ENCODE data around the gene GLG1.

DNA sequence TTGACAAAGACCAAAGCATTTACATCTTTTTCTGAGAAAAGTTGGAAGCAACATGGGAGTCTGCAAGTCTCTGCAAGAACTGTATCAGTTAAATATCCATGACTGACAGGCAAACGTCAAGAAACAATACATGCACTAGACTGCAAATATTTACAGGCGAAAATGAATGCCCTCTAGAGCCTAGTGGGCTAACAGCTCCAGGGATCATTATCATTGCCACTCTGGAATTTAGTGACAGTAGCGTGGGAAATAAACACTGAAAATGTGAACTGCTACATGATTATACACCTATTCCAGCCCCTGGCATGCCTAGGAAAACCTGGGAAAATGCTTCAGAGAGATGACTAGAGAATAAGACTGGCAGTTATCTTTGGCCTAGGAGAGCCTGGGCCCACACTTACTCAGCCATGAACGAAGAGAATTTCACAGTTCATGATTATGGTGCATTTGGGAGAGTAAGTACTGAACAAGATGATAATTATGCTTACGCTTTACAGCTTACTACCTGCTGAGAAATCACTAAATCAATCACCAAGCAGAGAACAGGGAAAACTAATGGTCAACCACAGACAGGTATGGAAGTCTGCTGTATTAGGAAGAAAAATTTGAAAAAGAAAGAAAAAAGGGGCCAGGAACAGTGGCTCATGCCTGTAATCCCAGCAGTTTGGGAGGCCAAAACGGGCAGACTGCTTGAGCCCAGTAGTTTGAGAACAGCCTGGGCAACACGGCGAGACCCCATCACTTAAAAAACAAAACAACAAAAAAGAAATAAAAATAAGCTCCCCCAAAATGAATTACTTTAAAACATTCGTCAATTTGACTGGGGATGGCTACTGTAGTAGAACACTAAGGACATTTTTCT is 119.0 kb downstream of the GLG1 start:
- no peak for TF ChIP-seq CTCF (IDR thresholded peaks at IDR 0.05)
- TF ChIP-seq POLR2A (IDR thresholded peaks at IDR 0.05), result no peak
- no peak for TF ChIP-seq POLR2AphosphoS5 (IDR thresholded peaks at IDR 0.05)
- no peak for TF ChIP-seq EP300 (IDR thresholded peaks at IDR 0.05; ENCODE audit: low read depth)

Data from transverse colon (tissue), 4 donors.